Neuronal stem cell (in vitro differentiated cells): ENCODE results near the gene MT1E.

ENCODE experiments used
- DNase-seq: peaks from one replicate; pipeline ENCODE4 v3.0.0-alpha.2; 2013; ENCODE audit warnings: low spot score
- H2AFZ ChIP-seq: one replicate; pipeline ENCODE4 v1.6.1; 2013; ENCODE audit warnings: mild to moderate bottlenecking, low read length, inconsistent platforms
- H2AK5ac ChIP-seq: 2 replicates; pipeline ENCODE4 v1.6.1; 2013; ENCODE audit warnings: low read depth, mild to moderate bottlenecking, inconsistent platforms, low read length, moderate library complexity, mixed read lengths
- H2BK120ac ChIP-seq: 2 replicates; pipeline ENCODE4 v1.6.1; 2013; ENCODE audit warnings: low read depth, mild to moderate bottlenecking, inconsistent platforms, low read length, moderate library complexity, mixed read lengths
- H2BK12ac ChIP-seq: one replicate; pipeline ENCODE4 v1.6.1; 2013; ENCODE audit warnings: low read length, inconsistent platforms
- H2BK15ac ChIP-seq: 2 replicates; pipeline ENCODE4 v1.6.1; 2013; ENCODE audit warnings: mild to moderate bottlenecking, low read length, inconsistent platforms, mixed read lengths
- H2BK5ac ChIP-seq: one replicate; pipeline ENCODE4 v1.6.1; 2013; ENCODE audit warnings: inconsistent platforms, mild to moderate bottlenecking, low read length, moderate library complexity
- H3K14ac ChIP-seq: one replicate; pipeline ENCODE4 v1.6.1; 2013; ENCODE audit warnings: low read length, inconsistent platforms
- H3K18ac ChIP-seq: 2 replicates; pipeline ENCODE4 v1.6.1; 2013; ENCODE audit warnings: low read length, inconsistent platforms
- H3K23ac ChIP-seq: 2 replicates; pipeline ENCODE4 v1.6.1; 2013; ENCODE audit warnings: low read depth, mild to moderate bottlenecking, mixed read lengths, low read length, inconsistent platforms; ENCODE audit not compliant: poor library complexity
- H3K27ac ChIP-seq: replicated peaks from 3 replicates; pipeline ENCODE4 v1.5.1; 2013; ENCODE audit warnings: low read length, inconsistent platforms
- H3K27me3 ChIP-seq, 3 experiments: 2 replicates each; pipeline ENCODE4 v1.6.1; 2013; ENCODE audit warnings: low read length in 3 of 3, mild to moderate bottlenecking in 2 of 3, inconsistent platforms in 1 of 3, low read depth in 1 of 3, mixed read lengths in 1 of 3, moderate library complexity in 1 of 3; ENCODE audit not compliant: control insufficient read depth in 3 of 3, insufficient read depth in 3 of 3
- H3K36me3 ChIP-seq, 2 donors: replicated peaks in 1 of 2; 2 replicates each; pipeline ENCODE4 v1.6.1; 2013; ENCODE audit warnings: low read length in 2 of 2; ENCODE audit not compliant: control insufficient read depth in 2 of 2, insufficient read depth in 2 of 2
- H3K4ac ChIP-seq: 2 replicates; pipeline ENCODE4 v1.6.1; 2013; ENCODE audit warnings: inconsistent platforms, mild to moderate bottlenecking, low read length, moderate library complexity
- H3K4me1 ChIP-seq, 2 donors: 1 replicate in 1 of 2; 2 replicates in 1 of 2; pipeline ENCODE4 v1.6.1; 2013; ENCODE audit warnings: low read length in 2 of 2, low read depth in 1 of 2; ENCODE audit not compliant: control insufficient read depth in 2 of 2, insufficient read depth in 1 of 2
- H3K4me2 ChIP-seq: one replicate; pipeline ENCODE4 v1.6.1; 2013; ENCODE audit warnings: mild to moderate bottlenecking, low read length, inconsistent platforms; ENCODE audit not compliant: insufficient read depth, poor library complexity, severe bottlenecking
- H3K4me3 ChIP-seq, 2 donors: 2 replicates each; pipeline ENCODE4 v1.5.1; 2013; ENCODE audit warnings: low read length in 2 of 2, mild to moderate bottlenecking in 2 of 2, inconsistent platforms in 1 of 2, moderate library complexity in 1 of 2
- H3K79me1 ChIP-seq: one replicate; pipeline ENCODE4 v1.6.1; 2013; ENCODE audit warnings: low read depth, mild to moderate bottlenecking, inconsistent platforms, low read length, moderate library complexity
- H3K9ac ChIP-seq: one replicate; pipeline ENCODE4 v1.6.1; 2013; ENCODE audit warnings: mild to moderate bottlenecking, low read depth, low read length, inconsistent platforms; ENCODE audit not compliant: poor library complexity
- H3K9me3 ChIP-seq, 2 donors: replicated peaks in 1 of 2; 2 replicates each; pipeline versions ENCODE3 to v1.6.1; 2013; ENCODE audit warnings: low read length in 2 of 2, mild to moderate bottlenecking in 2 of 2, inconsistent platforms in 1 of 2, low read depth in 1 of 2, mixed read lengths in 1 of 2, moderate library complexity in 1 of 2; ENCODE audit not compliant: control insufficient read depth in 2 of 2, insufficient read depth in 1 of 2
- H4K8ac ChIP-seq: one replicate; pipeline ENCODE4 v1.6.1; 2013; ENCODE audit warnings: low read depth, mild to moderate bottlenecking, inconsistent platforms, low read length, moderate library complexity
- H4K91ac ChIP-seq: one replicate; pipeline ENCODE4 v1.6.1; 2013; ENCODE audit warnings: low read length, low read depth, mild to moderate bottlenecking, inconsistent platforms; ENCODE audit not compliant: poor library complexity
- WGBS, 2 donors: extraction: QIAGEN DNeasy Blood & Tissue Kit; methylation state at CpG; one replicate each; pipeline ENCODE4 v1.1.7; 2013; ENCODE audit warnings: missing lambda C conversion rate in 2 of 2, mixed read lengths in 1 of 2; ENCODE audit not compliant: insufficient read length in 2 of 2, insufficient replicate concordance in 1 of 2; ENCODE audit errors: extremely low coverage in 2 of 2; 5-methylcytosine and 5-hydroxymethylcytosine counted together

The MT1E gene

GRCh38 chr16:56606476-56607108 is 19.0 kb upstream of the MT1E start:
- no peak overlapping the region for H3K27ac ChIP-seq
- WGBS, 2 donors = no CpG with 5 or more reads among the region's 8 CpGs

GRCh38 chr16:56607109-56607618 is 18.4 kb upstream of the MT1E start:
- Histone ChIP-seq H3K4ac (no peak overlapping the region), H3K4me1 (peaks cover 16 to 22% of the 10 kb centered on the region in 2 donors), H2AFZ (peak overlapping the region; percentile 25), H3K23ac (no peak overlapping the region), H3K27me3 (peaks cover 6 to 39% (median 25%) of the 10 kb centered on the region in 3 experiments), H2BK5ac (no peak overlapping the region), H3K9ac (no peak overlapping the region), H4K91ac (no peak overlapping the region), H2AK5ac (no peak overlapping the region), H3K4me3 (no peak overlapping the region), H3K27ac (no peak overlapping the region), H3K9me3 (no peaks in the 10 kb centered on the region), H3K36me3 (no peaks in the 10 kb centered on the region), H2BK12ac (no peak overlapping the region), H3K79me1 (no peaks in the 10 kb centered on the region), H2BK120ac (no peak overlapping the region), H3K18ac (no peak overlapping the region), H2BK15ac (no peak overlapping the region), H3K4me2 (no peak overlapping the region), H3K14ac (no peak overlapping the region), H4K8ac (no peak overlapping the region)
- no peak for DNase-seq
- no CpG with 5 or more reads among the region's 14 CpGs for WGBS, 2 donors

More at GRCh38 chr16:56606476-56607108, 19.0 kb upstream of the MT1E start:
- Histone ChIP-seq H2BK5ac (no peak overlapping the region), H3K4ac (no peak overlapping the region), H2AFZ (peak overlapping the region; percentile 25), H2BK120ac (no peak overlapping the region), H3K9me3 (no peaks in the 10 kb centered on the region), H3K4me3 (no peak overlapping the region), H3K4me1 (peaks cover 16 to 22% of the 10 kb centered on the region in 2 donors), H2AK5ac (no peak overlapping the region), H3K14ac (no peak overlapping the region), H3K9ac (no peak overlapping the region), H3K27me3 (peaks cover 6 to 37% (median 31%) of the 10 kb centered on the region in 3 experiments), H2BK15ac (no peak overlapping the region), H4K8ac (no peak overlapping the region), H3K79me1 (no peaks in the 10 kb centered on the region), H2BK12ac (no peak overlapping the region), H3K23ac (no peak overlapping the region), H3K36me3 (no peaks in the 10 kb centered on the region), H3K18ac (no peak overlapping the region), H3K4me2 (no peak overlapping the region), H4K91ac (no peak overlapping the region)
- no peak for DNase-seq

- Histone ChIP-seq H3K4me2 (no peak overlapping the region), H3K14ac (no peak overlapping the region), H2AFZ (peak overlapping the region; percentile 81), H2BK12ac (no peak overlapping the region), H2AK5ac (no peak overlapping the region), H3K23ac (no peak overlapping the region), H3K18ac (no peak overlapping the region), H4K91ac (no peak overlapping the region), H4K8ac (no peak overlapping the region), H3K4ac (no peak overlapping the region), H3K4me3 (no peak overlapping the region), H3K4me1 (peaks cover 16 to 22% of the 10 kb centered on the region in 2 donors), H3K27me3 (peaks cover 6 to 39% (median 23%) of the 10 kb centered on the region in 3 experiments), H3K9ac (no peak overlapping the region), H3K36me3 (no peaks in the 10 kb centered on the region), H2BK5ac (no peak overlapping the region), H3K79me1 (no peaks in the 10 kb centered on the region), H3K27ac (no peak overlapping the region), H2BK15ac (no peak overlapping the region), H2BK120ac (no peak overlapping the region), H3K9me3 (no peaks in the 10 kb centered on the region)
- WGBS, 2 donors = no CpG with 5 or more reads among the region's 2 CpGs
- DNase-seq = no peak
Observed at GRCh38 chr16:56607675-56608042, 17.9 kb upstream of the MT1E start.

GRCh38 chr16:56608043-56608875 is 17.3 kb upstream of the MT1E start, which contains the start of gene MT2A:
TSS of gene MT2A (plus strand) at chr16:56608584. CDS start at chr16:56608656, 72 bp downstream.
- no peak within 1 kb of the TSS for H2BK120ac ChIP-seq
- no peak within 1 kb of the TSS for H2BK15ac ChIP-seq
- H3K9me3 ChIP-seq = no peaks in the 10 kb centered on the region
- H3K27ac ChIP-seq = no peak within 1 kb of the TSS
- H4K8ac ChIP-seq = no peak within 1 kb of the TSS
- peak within 1 kb of the TSS; percentile 74 for H3K4me2 ChIP-seq
- no peak within 1 kb of the TSS for H3K14ac ChIP-seq
- H2BK5ac ChIP-seq = no peak within 1 kb of the TSS
- no peaks in the 10 kb centered on the region for H3K36me3 ChIP-seq
- H3K4me1 ChIP-seq = peaks cover 16 to 22% of the 10 kb centered on the region in 2 donors
- peak within 1 kb of the TSS; percentile 92 for H3K18ac ChIP-seq
- WGBS, 2 donors = no CpG with 5 or more reads among the region's 62 CpGs
- DNase-seq = peak; percentile 78
- no peak within 1 kb of the TSS for H2AK5ac ChIP-seq
- H3K9ac ChIP-seq = peak within 1 kb of the TSS; percentile 64
- no peak within 1 kb of the TSS for H4K91ac ChIP-seq
- no peak within 1 kb of the TSS for H3K4ac ChIP-seq
- H3K4me3 ChIP-seq = peak within 1 kb of the TSS; percentile 48 to 75
- peaks cover 6 to 39% (median 25%) of the 10 kb centered on the region in 3 experiments for H3K27me3 ChIP-seq
- H3K23ac ChIP-seq = peak within 1 kb of the TSS; percentile 66
- H2BK12ac ChIP-seq = peak within 1 kb of the TSS; percentile 69
- peak within 1 kb of the TSS; percentile 81 for H2AFZ ChIP-seq
- no peaks in the 10 kb centered on the region for H3K79me1 ChIP-seq
